Hematopoietic multipotent progenitor cell treated with erythropoietin and hydrocortisone succinate and interleukin-3 and kit ligand, for 17 days (in vitro differentiated cells): ENCODE measurements around the gene ANTKMT.
"Not testable (repeated sequence)": the region's sequence is repeated elsewhere in the genome, so short reads cannot be mapped to it uniquely, and the experiment has no call there.

Experiments used
- DNase-seq: peaks from one replicate; pipeline ENCODE4 v3.0.0-alpha.2; 2015; ENCODE audit warnings: low spot score

Gene ANTKMT

GRCh38 chr16:728131-728889 lies 7.4 kb downstream of the ANTKMT start:
- DNase-seq: no peak

- no peak for DNase-seq
Observed at GRCh38 chr16:728890-729744, 8.2 kb downstream of the ANTKMT start.

GRCh38 chr16:729768-730665 lies 9.1 kb downstream of the ANTKMT start:
- no peak for DNase-seq

GRCh38 chr16:730666-731509 lies 9.9 kb downstream of the ANTKMT start:
- DNase-seq: no peak

GRCh38 chr16:732332-732731 lies 11.4 kb downstream of the ANTKMT start:
- DNase-seq: no peak

GRCh38 chr16:732936-733335 lies 12.0 kb downstream of the ANTKMT start:
- DNase-seq: no peak

GRCh38 chr16:733382-734207 lies 12.6 kb downstream of the ANTKMT start:
- no peak for DNase-seq

- no peak for DNase-seq
Observed at GRCh38 chr16:734208-734980, 13.4 kb downstream of the ANTKMT start.

GRCh38 chr16:734981-735881 lies 14.3 kb downstream of the ANTKMT start:
- no peak for DNase-seq

- no peak for DNase-seq
Observed at GRCh38 chr16:735982-736453, 15.1 kb downstream of the ANTKMT start.

GRCh38 chr16:736936-737481 lies 16.1 kb downstream of the ANTKMT start:
- DNase-seq: no peak

- no peak for DNase-seq
Observed at GRCh38 chr16:739560-740458, 18.9 kb downstream of the ANTKMT start.

- no peak for DNase-seq
Observed at GRCh38 chr16:740459-740763, 19.5 kb downstream of the ANTKMT start.

- DNase-seq: peak; percentile 91
Observed at GRCh38 chr16:740764-741505, 20.0 kb downstream of the ANTKMT start, which contains the start of gene CIAO3. Gene CIAO3, minus strand, starts transcription at chr16:740997. Its CDS starts 12 bp downstream, at chr16:740985.

GRCh38 chr16:741986-742629 lies 21.2 kb downstream of the ANTKMT start:
- DNase-seq: no peak

- not testable (repeated sequence) for DNase-seq
Observed at GRCh38 chr16:742894-743293, 21.9 kb downstream of the ANTKMT start.
